NCI-H1417 treated with DMSO at 0.1 percent for 48 hours (cell line): ENCODE results near the gene EXOC1L.
"Not testable (repeated sequence)": the region's sequence is repeated elsewhere in the genome, so short reads cannot be mapped to it uniquely, and the experiment has no call there.

ENCODE experiments used
- DNase-seq: peaks from one replicate; lab custom pipeline; 2025; lab: John Stamatoyannopoulos, UW

Gene EXOC1L

GRCh38 chr4:55838356-55838755 is 18.8 kb downstream of the EXOC1L start:
- no peak for DNase-seq

- no peak for DNase-seq
Observed at GRCh38 chr4:55838952-55839351, 19.4 kb downstream of the EXOC1L start.

- no peak for DNase-seq
Observed at GRCh38 chr4:55840956-55841355, 21.4 kb downstream of the EXOC1L start.

GRCh38 chr4:55841373-55842239 is 22.0 kb downstream of the EXOC1L start:
- not testable (repeated sequence) for DNase-seq

- DNase-seq = not testable (repeated sequence)
Observed at GRCh38 chr4:55842312-55842711, 22.7 kb downstream of the EXOC1L start.

DNA sequence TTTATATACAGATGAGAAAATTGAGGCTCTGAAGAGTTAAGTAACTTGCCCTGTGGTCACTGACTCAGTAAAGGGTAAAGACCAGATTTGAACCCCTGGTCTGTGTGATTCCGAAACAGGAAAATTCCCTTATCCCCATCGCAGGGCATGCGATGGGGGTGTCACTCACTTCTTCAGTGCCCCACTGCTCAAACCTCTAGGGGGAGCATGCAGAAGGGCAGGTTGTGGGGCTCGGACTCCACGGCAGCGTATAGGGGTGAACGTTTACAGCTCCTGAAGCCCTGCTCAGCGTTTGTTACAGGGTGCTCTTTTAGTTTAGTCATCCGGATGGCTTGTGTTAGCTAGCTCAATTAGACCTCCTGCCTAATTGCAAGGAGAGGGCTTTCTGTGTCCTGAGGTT is 30.1 kb downstream of the EXOC1L start:
- DNase-seq = no peak

DNA sequence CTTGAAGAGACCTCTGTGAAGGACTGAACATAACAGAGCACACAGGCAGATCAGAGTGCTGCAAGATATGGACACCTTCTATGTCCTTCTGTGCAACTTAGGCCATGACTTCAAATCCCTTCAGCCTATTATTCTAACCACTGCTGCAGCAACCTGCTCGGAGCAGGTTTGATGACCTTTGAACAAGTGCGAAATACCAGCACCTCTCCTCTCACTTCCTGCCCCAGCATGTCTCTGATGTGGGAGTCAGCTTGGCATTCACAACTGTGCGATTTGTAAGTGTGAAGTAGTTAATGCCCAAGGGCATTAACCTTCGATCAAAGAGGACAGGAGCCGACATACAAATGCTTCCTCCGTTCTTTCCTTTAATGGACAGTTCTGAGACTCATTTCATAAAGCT is 32.3 kb downstream of the EXOC1L start:
- no peak for DNase-seq

- DNase-seq = peak; percentile 86
Observed at GRCh38 chr4:55853484-55854046, 34.0 kb downstream of the EXOC1L start, which contains the start of gene EXOC1. EXOC1 (plus strand) TSS chr4:55853648; CDS start chr4:55858324, 4,676 bp downstream.

- DNase-seq = no peak
Observed at GRCh38 chr4:55854129-55854528, 34.5 kb downstream of the EXOC1L start.

DNA sequence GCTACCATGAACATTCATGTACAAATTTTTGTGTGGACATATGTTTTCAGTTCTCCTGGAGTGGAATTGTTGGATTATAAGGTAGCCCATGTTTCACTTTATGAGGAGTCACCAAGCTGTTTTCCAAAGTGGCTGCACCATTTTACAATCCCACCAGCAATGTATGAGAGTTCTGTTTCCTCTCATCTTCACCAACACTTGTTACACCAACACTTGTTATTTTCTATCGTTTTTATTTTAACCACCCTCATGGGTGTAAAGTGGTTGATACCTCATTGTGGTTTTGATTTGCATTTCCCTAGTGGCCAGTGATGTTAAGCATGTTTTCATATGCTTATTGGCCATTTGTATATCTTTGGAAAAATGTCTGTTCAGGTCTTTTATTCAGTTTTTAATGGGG is 38.0 kb downstream of the EXOC1L start:
- DNase-seq = no peak

DNA sequence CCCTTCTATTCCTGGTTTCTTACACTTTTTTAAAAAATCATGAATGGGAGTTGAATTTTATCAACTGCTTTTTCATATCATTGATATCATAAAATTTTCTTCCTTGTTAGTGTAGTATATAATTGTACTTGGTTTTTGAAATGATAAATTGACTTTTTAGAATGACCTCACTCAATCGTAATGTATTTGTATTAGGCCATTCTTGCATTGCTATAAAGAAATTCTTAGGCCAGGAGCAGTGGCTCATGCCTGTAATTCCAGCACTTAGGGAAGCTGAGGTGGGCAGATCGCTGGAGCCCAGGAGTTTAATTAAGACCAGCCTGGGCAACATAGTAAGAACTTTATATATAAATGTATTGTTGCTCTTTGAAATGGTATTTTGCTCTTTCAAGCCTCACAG is 40.1 kb downstream of the EXOC1L start:
- no peak for DNase-seq

DNA sequence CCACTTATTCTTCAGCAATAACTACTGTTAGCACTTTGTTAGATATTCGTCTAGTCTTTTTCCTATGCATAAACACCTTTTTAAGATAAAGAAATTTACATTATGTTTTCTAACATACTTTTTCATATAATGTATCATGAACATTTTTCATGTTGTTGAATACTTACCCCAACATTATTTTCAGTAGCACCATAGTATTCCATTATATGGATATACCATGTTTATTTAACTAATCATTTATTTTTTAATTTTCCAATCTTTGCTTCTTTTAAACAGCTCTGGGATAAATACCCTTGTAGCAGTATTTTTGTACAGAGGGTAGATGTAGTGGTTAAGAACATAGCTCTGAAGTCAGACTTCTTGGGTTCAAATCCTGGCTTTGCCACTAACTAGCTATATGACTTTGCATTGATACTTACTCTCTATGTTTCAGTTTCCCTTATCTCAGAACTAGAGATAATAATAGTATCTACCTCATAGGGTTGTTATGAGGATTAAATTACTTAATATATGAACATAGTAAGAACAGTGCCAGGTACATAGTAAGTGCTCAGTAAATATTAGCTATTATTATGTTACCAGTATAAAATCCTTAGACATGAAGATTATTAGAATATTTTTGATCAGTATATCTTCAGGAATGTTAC is 45.1 kb downstream of the EXOC1L start:
- DNase-seq = no peak

DNA sequence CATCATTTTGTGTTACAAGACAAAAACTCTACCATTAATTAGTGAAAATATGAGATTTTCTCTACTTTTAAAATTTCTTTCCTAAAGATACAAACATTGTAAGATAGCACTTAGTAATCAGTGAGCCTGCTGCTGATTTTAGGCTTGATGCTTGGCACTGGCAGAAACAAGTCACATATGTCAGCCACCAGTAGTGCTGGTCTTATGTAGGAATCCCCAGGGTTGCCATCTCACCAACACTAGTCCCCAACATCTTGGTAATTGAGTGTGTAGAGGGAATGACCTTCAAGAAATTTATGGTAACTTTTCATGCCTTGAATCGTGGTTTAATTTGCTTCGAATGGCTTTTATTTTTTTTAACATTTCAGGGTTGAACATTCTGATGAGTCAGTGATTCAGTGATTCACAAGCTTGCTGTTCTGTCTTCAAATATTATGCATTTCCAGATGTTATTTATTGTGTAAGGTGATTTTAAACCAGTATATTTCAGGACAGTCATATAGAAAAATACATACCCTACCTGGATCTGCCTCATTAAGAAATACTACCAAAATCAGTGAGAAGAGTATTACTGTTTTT is 45.7 kb downstream of the EXOC1L start:
- no peak for DNase-seq

DNA sequence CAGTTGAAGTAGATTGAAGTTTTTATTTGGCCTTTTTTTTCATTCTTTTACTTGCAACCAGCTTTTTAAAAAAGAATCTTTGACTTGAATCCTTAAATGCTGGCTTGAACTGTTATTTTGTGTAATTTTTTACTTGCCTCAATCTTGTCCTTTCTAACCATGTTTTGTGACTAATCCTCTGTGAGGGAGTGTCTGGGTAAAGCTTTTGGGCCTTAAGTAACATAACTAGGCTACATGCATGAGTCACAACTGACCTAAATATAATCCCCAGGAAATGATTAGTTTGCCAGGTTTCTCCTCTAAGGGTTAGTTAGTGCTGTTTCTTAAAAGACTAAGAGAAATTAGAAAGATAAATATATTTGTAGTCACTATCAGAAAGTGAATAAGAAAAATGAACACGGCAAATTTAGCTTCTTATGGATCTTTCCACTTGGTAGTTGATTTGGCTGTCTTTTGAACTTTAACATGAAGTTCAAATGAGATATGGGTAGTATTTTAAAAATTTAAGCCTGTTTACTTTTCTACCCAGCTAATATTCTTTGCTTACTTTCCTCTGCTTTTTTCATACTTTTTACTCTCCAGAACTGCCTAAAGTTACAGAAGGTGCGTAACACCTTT is 46.8 kb downstream of the EXOC1L start:
- no peak for DNase-seq

DNA sequence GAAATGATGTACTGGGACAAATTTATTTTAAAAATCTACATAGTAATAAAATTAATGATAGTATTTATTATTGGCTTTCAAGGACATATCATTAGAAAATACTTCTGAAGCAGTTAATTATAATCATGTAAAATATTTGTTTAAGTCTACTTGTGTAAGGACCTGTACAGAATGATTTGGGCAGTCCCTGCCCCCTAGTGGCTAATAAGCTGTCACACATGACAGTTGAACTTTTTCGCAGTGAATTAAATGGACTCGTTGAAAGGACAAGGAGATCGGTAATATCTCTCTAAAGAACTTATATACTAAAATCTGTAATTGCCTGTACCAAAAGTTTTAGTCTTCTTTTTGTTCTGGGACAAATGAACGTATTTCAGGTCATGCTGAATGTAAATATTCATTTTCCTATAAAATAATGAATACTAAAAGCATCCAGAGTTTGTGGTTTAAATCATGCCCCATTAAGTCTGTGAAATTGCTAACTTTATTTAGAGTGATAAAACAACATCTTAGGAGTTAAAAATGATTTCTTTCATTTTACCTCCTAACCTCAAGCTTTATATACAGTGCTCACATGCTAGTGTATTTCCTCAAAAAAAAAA is 47.5 kb downstream of the EXOC1L start:
- DNase-seq = peak; percentile 1

DNA sequence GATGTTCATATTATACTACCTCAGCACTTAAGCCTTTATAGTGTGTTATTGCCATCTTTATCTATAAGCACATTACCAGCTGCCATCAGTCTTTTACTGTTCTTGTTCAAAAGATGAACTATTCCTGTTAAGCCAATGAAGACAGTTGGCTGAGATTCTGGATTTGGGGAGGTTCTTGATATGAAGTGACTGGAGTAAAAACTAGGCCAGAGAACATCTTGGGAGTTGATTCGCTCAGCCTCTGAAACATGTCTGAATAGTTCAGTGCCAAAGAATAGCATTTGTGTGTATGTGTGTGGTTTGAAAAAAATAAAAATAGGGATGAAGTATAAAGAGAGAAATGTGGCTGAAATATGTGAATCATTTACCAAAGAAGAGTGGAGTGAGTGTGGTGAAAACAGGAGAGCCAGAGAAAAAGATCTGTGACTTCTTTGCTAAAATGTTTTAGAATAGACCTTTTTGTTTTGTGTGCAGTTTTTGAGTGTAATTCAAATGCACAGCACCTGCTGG is 49.0 kb downstream of the EXOC1L start:
- no peak for DNase-seq

DNA sequence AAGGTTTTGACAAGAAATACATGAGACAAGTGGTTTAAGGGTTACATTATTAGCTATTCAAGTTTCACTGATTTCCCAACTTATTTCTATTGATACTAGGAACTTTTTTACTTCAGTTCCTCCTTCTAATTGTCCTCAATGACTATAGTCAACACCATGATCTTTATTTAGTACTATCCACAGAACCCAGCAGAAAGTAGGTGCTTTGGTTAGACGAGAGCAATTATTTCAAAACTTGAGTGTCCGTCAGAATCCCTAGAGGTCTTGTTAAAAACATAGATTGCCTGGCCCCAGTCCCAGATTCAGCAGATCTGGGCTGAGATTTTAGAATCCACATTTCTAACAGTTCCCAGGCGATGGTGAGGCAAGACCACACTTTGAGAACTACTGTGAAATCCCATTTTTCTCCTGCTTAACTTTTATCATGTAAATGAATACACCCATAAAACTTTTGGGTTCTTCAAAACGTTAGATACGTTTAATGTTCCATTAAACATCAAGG is 51.8 kb downstream of the EXOC1L start:
- no peak for DNase-seq

DNA sequence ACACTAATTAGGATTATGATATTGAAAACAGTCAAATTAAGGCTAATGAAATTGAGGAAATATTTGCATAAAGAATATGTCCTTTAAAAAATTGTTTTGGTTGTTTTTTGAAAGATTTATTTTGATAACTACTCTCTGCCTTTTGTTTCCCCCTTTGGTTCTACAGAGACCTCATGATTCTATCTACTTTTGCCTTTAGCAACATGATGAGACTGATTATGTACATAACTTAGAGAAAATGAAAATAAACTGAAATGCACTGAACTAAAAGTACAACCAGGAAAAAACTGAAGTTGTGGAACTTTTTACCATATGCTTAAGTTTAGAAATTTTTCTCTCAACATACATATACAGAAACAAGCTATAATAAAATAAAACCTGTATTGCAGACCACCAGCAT is 55.2 kb downstream of the EXOC1L start:
- no peak for DNase-seq

DNA sequence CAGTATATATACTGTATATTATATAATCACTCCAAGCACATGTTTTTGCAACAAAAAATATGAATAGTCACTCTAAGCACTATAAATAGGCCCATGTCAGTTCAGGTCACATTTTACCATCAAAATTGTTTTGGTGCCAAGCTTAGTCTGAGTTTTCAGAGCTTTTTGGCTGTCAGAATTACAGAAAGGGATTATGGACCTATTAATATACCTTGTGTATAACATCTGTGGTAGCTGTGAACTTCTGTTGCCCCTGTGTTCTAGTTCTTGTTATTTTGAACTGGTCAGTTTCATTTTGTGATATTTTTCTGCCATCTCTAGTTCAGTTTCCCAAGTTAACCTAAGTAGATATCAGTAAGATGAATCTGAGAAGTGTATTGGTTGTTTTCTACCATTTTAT is 56.8 kb downstream of the EXOC1L start:
- no peak for DNase-seq

GRCh38 chr4:55879224-55879623 is 59.6 kb downstream of the EXOC1L start:
- DNase-seq = no peak

- no peak for DNase-seq
Observed at GRCh38 chr4:55880652-55881280, 61.2 kb downstream of the EXOC1L start.
